ENCODE results near the gene NTNG2.

Gene NTNG2

DNA sequence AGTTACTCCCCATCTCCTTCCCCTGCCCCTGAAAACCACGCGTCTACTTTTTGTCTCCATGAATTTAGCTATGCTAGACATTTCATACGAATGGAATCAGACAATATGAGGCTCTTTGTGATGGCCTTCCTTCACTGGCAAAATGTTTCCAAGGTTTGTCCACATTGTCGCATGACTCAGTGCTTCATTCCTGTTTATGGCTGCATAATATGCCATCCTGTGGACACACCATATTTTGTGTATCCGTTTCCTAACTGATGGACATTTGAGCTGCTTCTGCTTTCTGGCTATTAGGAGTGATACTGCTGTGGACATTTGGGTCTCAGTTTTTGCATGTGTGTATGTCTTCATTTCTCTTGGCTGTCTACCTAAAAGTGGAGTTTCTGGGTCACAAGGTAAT lies 14.5 kb downstream of the NTNG2 start:
- no peak for DNase-seq

DNA sequence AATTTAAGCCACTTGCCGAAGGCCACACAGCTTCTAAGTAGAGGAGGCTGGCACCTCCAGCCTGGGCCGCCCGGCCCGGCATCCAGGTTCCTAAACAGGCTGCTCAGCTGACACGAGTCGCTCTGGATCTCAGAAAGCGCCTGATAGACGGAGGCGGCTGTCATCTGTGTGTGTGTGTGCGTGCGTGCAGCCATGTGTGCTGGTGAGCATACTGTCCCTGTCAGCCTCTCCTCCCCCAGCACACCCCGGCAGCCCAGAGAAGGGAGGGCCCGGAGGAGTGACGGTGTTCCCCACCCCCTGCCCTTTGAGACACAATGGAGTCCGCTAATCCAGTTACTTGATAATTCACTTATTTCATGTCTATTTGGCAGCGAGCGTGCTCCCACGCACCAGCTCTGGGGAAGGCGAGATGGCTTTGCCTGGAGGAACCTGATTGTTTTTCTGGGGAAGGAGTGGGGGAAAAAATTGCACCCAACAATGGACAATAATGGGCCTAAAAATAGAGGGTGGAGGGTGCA lies 20.0 kb downstream of the NTNG2 start:
- no peak for DNase-seq

DNA sequence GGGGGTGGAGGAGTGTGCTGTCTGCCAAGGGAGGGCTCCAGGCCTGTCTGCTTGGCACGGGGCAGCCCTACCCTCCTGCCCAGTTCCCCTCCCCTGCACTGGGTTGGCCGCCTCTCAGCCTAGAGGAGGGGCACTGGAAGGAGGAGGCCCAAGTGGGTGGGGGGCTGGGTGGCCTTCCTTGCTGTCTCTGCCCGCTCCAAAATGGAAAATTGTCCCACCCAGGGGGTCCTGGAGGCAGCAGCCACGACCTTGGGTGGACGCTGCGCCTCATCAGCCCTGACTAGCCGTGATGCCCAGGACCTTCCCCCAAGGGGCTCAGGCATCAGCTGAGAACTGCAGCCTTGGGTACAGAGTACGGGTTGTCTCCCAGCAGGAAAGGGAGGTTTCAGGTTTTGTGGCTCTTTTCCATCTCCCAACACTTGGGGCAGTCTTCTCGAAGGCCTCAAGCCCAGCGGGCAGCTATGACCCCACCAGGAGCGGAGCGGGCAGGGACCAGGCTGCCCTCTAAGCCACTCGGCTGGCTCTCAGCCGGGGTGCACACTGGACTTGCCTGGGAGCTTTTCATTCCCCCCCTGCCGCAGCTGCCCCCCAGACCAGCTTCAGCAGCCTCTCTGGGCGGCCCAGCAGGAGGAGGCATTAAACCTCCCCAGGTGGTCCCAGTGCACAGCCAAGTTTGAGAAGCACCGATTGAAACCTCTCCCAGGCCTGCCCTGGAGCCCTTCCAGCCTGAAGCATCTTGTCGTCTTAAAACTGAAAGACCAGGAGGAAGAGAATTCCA lies 20.6 kb downstream of the NTNG2 start:
- DNase-seq: no peak

DNA sequence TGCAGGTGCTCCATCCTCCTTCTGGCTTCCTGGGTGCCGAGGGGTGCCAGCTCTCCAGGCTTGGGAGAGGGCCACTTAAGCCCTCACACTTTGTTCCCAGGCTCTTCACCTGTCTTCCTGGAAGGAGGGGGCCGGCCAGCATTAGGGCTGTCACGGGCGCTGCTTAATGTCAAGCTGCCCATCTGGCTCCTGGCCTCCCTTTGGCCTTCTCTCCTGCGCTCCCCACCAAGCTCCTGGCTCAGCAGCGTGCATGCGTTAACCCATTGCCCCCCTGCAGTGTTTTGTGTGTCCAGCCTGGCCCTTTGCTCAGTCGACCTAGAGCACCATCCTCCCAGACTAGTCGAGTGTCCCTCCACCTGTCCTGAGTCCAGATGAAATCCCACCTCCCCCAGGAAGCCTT lies 21.3 kb downstream of the NTNG2 start:
- DNase-seq: no peak

- no peak for DNase-seq
These were observed 21.9 kb downstream of the NTNG2 start for GRCh38 chr9:132183715-132184114.

GRCh38 chr9:132184124-132184523 lies 22.3 kb downstream of the NTNG2 start:
- DNase-seq: no peak

- DNase-seq: no peak
These were observed 23.5 kb downstream of the NTNG2 start for GRCh38 chr9:132185073-132186009.

DNA sequence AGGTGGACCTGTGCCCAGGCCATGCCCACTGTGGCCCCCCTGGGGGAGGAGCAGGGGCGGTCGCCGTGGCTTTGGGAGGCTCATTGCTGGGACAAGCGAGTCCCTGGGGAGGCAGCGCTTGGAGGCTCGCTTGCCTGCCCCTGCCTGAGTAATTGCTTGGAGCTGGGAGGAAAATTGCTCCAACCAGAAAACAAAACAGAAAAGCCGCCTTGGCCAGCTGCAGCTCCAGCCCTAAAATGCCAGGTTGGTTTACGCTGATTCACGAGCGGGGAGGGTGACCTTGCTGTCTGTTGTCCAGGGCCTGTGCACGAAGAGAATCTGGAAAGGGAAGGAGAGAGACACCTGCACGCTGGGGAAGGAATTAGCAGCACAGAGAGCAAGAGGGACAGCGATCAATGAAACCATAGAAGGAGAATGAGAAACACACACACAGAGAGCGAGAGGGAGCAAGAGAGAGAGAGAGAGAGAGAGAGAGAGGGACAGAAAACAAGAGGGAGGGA lies 25.3 kb downstream of the NTNG2 start:
- no peak for DNase-seq

DNA sequence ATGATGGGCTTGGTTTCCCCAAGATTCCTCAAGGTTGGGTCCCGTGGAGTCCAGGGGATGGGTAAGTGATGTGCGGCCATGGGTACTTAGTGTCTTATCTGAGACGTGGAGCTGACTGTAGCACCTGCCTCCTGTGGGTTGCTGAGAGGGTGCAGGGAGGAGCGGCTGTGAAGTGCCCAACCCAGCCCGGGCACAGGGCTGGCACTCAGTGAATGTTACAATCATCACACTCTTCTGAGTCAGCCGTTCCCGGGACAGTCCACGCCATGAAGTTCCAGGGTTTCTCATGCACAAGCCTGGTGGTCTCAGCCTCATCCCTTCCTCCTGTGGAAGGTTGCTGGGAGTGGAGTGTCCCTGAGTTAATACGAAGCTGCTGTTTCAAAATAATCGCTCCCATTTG lies 29.1 kb downstream of the NTNG2 start:
- no peak for DNase-seq

DNA sequence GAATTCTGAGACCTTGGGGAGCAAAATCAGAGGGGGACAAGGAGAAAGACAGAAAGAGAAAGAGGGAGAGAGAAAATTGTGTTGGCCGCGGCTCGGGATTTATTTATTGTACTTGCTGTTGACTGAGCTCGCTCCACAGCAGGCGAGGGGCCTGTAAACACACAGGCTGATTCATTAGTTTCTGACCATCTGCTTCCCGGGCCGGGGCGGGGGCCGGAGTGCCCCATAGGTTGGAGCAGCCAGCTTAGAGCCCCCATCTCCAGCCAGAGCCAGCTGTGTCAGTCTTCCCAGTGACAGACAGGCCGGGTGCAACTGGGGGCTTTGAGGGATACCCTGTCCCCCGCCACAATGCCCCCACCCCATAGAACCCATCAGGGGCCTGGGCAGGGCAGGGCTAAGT lies 30.9 kb downstream of the NTNG2 start:
- no peak for DNase-seq

DNA sequence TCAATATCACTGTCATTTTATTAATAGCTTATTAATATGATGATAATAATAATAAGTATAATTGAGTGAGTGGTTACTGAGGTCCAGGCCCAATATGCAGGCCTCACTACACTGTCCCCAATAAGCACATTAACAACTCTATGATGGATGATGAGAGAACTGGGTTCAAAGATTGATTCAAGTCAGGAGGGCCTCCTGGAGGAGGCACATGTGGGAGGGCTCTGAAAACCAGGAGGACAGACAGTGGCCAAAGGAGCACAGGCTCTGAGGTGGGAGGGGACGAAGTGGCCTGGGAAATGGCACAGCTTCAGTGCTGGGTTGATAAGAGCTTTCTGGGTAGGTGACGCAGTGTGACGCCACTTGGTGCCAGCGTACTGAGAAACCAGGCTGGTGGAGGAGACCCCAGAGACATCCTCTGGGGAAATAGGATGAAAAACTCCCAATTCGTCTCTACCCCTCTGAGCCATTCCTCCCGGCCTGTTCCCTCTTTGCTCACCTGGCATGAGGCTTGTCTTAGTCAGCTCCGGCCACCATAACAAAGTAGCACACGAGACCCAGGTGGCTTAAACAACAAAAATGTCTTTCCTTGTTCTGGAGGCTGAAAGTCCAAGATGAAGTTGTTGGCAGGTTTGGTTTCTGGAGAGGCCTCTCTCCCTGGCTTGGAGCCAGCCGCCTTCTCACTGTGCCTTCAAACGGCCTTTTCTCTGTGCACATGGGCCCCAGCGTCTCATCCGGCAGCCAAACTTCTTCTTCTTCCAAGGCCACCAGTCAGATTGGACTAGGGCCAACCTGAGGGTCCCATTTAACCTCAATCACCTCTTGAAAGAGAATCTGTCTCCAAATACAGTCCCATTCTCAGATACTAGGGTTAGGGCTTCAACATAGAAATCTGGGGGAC lies 31.6 kb downstream of the NTNG2 start:
- DNase-seq: no peak

DNA sequence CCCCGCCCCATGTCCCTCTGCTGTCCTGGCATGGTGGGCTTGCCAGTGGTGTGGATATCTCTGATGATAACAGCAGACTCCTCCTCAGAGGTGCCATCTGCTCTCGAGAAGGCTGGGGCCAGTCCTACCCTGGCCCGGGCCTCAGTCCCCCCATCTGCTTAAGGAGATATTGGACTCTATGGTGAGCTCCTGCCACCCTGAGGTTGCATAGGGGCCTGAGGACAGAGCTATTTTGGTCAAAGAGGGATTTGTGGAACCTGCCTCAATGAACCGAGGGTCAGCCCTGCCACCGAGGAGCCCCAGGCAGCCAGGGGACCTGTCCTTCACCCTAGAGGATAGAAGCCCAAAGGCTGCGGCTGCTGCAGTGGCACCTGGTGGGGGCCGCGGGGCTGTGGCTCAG lies 32.6 kb downstream of the NTNG2 start:
- DNase-seq: no peak

GRCh38 chr9:132197315-132197714 lies 35.5 kb downstream of the NTNG2 start:
- no peak for DNase-seq

DNA sequence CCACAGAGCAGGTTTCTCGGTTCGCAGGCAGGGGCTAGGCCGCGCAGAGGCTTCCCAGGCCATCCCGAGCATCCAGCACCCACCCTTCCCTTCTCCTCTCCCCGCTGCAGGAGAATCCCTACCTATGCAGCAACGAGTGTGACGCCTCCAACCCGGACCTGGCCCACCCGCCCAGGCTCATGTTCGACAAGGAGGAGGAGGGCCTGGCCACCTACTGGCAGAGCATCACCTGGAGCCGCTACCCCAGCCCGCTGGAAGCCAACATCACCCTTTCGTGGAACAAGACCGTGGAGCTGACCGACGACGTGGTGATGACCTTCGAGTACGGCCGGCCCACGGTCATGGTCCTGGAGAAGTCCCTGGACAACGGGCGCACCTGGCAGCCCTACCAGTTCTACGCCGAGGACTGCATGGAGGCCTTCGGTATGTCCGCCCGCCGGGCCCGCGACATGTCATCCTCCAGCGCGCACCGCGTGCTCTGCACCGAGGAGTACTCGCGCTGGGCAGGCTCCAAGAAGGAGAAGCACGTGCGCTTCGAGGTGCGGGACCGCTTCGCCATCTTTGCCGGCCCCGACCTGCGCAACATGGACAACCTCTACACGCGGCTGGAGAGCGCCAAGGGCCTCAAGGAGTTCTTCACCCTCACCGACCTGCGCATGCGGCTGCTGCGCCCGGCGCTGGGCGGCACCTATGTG lies 36.1 kb downstream of the NTNG2 start:
- no peak for DNase-seq

DNA sequence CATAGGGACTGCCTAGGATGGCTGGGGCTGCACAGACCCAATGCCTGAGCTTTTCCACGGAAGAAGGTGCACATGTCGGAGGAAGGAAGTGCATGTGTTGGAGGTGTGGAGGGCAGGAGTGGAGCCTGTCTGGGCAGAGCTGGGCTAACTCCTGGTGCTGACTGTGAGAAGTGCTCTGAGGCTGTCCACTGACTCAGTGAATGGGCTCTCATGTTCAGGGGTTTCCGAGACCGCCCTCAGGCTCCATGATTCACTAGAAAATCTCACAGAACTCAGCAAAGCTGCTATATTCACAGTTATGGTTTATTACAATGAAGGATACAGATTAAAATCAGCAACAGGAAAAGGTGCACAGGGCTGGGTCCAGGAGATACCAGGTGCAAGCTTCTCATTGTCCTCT lies 37.2 kb downstream of the NTNG2 start:
- DNase-seq: no peak

DNA sequence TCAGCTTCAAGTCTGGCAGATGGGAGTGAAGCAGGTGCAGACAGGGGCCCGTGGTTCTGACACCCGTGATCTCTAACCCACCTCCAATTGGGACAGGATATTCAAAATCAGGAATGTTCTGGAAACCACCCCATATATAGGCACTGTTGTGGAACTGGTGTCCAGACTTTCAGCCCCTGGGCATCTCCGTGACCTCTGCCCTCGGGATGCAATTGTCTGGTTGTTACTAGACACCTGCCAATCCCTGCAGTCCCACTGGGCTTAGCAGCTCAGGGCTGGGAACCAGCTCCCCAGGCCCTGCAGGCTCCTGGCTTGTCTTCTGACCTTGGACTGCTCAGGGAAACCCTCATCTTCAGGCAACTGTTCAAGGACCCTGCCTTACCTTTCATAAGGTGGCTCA lies 38.8 kb downstream of the NTNG2 start:
- DNase-seq: no peak

DNA sequence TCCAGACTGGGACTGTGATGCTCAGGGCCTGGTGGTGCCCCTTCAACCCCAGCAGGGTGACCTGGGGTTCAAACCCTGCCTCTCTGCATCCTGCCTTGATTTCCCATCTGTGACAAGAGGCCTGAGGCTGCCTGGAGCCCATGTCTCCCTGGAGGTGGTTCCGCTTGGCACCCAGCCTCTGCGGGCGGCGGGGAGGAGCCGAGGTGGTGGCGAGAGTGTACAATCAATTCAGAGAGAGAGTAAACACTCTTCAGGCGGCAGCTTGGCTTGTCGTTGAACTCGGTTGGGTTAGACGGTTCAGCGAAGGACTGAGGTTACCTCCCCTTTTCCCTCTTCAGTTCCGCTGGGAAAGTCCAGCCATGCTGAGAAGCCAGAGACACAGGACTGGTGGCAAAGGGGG lies 39.3 kb downstream of the NTNG2 start:
- DNase-seq: no peak

DNA sequence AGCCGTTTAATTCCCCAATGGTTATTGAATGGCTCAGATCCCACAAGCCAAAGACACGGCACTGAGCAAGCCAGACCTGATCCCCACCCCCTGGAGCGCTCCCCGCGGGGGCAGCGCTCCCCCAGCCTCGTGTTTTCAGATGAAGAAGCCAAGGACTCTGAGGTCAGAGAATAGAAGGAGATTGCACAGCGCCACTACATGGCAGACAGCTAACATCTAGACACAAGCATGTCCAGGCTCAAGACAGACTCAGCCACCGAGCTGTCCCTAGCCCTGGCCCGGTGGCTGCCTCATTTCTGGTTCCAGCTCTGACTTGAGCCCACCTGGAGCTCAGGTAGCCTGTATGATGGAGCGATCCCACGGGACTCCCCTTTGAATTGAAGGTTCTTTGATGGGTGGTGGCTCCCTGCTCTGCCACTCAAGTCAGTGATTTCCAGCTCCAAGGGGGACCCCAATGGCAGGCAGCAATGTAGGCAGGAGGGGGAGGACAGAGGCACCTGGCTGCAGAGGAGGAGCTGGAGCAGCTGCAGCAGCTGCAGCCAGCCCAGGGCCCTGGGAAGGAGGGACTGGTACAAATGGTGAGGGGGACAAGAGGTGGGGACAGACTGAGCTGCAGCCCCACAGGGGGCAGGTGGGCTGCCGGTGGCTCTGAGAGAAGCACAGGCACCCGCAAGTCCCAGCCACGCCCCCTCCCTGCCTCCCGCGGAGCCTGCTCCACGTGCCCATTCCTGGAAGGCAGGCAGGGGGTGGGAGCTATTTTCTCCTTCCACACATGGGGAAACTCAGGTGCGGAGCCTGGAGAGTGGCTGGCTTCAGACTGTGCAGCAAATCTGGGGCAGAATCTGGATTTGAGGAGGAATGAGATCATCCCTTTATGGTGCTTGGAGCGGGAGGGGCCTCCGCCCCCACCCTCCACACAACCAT lies 40.2 kb downstream of the NTNG2 start:
- no peak for DNase-seq

DNA sequence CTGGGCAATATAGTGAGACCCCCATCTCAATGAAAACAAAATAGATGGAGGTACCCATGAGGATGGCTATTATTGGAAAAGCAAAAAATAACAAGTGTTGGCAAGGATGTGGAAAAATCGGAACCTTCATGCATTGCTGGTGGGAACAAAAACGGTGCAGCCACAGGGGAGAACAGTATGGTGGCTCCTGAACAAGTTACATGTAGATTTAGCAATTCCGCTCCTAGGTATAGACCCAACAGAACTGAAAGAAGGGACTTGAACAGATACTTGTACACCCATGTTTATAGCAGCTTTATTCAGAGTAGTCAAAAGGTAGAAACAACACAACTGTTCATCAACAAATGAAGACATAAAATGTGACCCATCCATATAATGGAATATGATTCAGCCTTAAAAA lies 43.0 kb downstream of the NTNG2 start:
- DNase-seq: no peak

- no peak for DNase-seq
These were observed 45.4 kb downstream of the NTNG2 start for GRCh38 chr9:132207215-132207614.
